HAP-1 (cell line): ENCODE measurements around the gene RGS8.

ENCODE experiments used
- DNase-seq, 2 experiments: peaks; one replicate each; pipeline ENCODE4 v3.0.0-alpha.2; 2016 to 2020; ENCODE audit warnings: low spot score in 2 of 2
- H3K27me3 ChIP-seq: fragments of 250-450 bp; sonication (Bioruptor Pico); 2 replicates; pipeline ENCODE4 v1.5.1; 2020; ENCODE audit warnings: low read depth, mild to moderate bottlenecking, moderate library complexity
- H3K36me3 ChIP-seq: fragments of 250-450 bp; sonication (Bioruptor Pico); replicated peaks from 2 replicates; pipeline ENCODE4 v1.5.1; 2020; ENCODE audit warnings: mild to moderate bottlenecking
- H3K4me1 ChIP-seq: fragments of 250-450 bp; sonication (Bioruptor Pico); 2 replicates; pipeline ENCODE4 v1.5.1; 2020; ENCODE audit warnings: mild to moderate bottlenecking
- H3K4me3 ChIP-seq: fragments of 250-450 bp; sonication (Bioruptor Pico); 2 replicates; pipeline ENCODE4 v1.5.1; 2020; ENCODE audit warnings: mild to moderate bottlenecking, moderate library complexity
- H3K9me3 ChIP-seq: fragments of 250-450 bp; sonication (Bioruptor Pico); 2 replicates; pipeline ENCODE4 v1.5.1; 2020; ENCODE audit warnings: mild to moderate bottlenecking, moderate library complexity
- in situ Hi-C: fragments of 300-500 bp; cut with MboI; formaldehyde crosslinking; loops from 3 replicates; pipeline ENCODE4 v1.14.3; 2020; ENCODE audit warnings: low sequenced_read_pairs, inconsistent platforms, mixed read lengths

The RGS8 gene

GRCh38 chr1:182684116-182684828, at the start of gene RGS8:
TSS of gene RGS8 (minus strand) at chr1:182684587. CDS start at chr1:182669649, 14,938 bp downstream.
- H3K27me3 ChIP-seq, result peaks cover 3% of the 10 kb centered on the region
- no peaks in the 10 kb centered on the region for H3K36me3 ChIP-seq
- no peaks in the 10 kb centered on the region for H3K9me3 ChIP-seq
- DNase-seq, result no peak
- in situ Hi-C loops, result no loop called here
- no peaks in the 10 kb centered on the region for H3K4me1 ChIP-seq
- no peak within 1 kb of the TSS for H3K4me3 ChIP-seq

- no peak for DNase-seq
- in situ Hi-C loops, result no loop called here
- Histone ChIP-seq H3K27me3 (peaks cover 5% of the 10 kb centered on the region; the same call in 1 of the 2 replicates), H3K4me1 (no peaks in the 10 kb centered on the region), H3K36me3 (no peaks in the 10 kb centered on the region), H3K4me3 (no peak overlapping the region), H3K9me3 (no peaks in the 10 kb centered on the region)
These were observed 47.6 kb upstream of the RGS8 start for GRCh38 chr1:182731852-182732575.

GRCh38 chr1:182726912-182727311, 42.5 kb upstream of the RGS8 start:
- in situ Hi-C loops, result no loop called here
- Histone ChIP-seq H3K4me1 (no peaks in the 10 kb centered on the region), H3K36me3 (no peaks in the 10 kb centered on the region), H3K27me3 (peaks cover 5% of the 10 kb centered on the region; the same call in 1 of the 2 replicates), H3K4me3 (no peak overlapping the region), H3K9me3 (no peaks in the 10 kb centered on the region)
- DNase-seq, result no peak

- Histone ChIP-seq H3K36me3 (no peaks in the 10 kb centered on the region), H3K4me3 (no peak overlapping the region), H3K4me1 (no peaks in the 10 kb centered on the region), H3K27me3 (peaks cover 5% of the 10 kb centered on the region; the same call in 1 of the 2 replicates), H3K9me3 (no peaks in the 10 kb centered on the region)
- no peak for DNase-seq
- in situ Hi-C loops, result no loop called here
These were observed 41.2 kb upstream of the RGS8 start for GRCh38 chr1:182725259-182726255.

GRCh38 chr1:182724215-182724614, 39.8 kb upstream of the RGS8 start:
- Histone ChIP-seq H3K4me3 (no peak overlapping the region), H3K27me3 (no peaks in the 10 kb centered on the region), H3K36me3 (no peaks in the 10 kb centered on the region), H3K9me3 (no peaks in the 10 kb centered on the region), H3K4me1 (no peaks in the 10 kb centered on the region)
- no peak for DNase-seq
- in situ Hi-C loops, result no loop called here

GRCh38 chr1:182723200-182723599, 38.8 kb upstream of the RGS8 start:
- Histone ChIP-seq H3K36me3 (no peaks in the 10 kb centered on the region), H3K27me3 (no peaks in the 10 kb centered on the region), H3K4me1 (no peaks in the 10 kb centered on the region), H3K9me3 (no peaks in the 10 kb centered on the region), H3K4me3 (no peak overlapping the region)
- in situ Hi-C loops, result no loop called here
- DNase-seq, result no peak

- no peak overlapping the region for H3K4me3 ChIP-seq
- no peaks in the 10 kb centered on the region for H3K27me3 ChIP-seq
- no peaks in the 10 kb centered on the region for H3K4me1 ChIP-seq
- DNase-seq, result no peak
- no peaks in the 10 kb centered on the region for H3K36me3 ChIP-seq
- no peaks in the 10 kb centered on the region for H3K9me3 ChIP-seq
- in situ Hi-C loops, result no loop called here
These were observed 37.1 kb upstream of the RGS8 start for GRCh38 chr1:182721525-182721924.

- H3K36me3 ChIP-seq, result no peaks in the 10 kb centered on the region
- H3K27me3 ChIP-seq, result no peaks in the 10 kb centered on the region
- DNase-seq, result no peak
- H3K9me3 ChIP-seq, result no peaks in the 10 kb centered on the region
- no peak overlapping the region for H3K4me3 ChIP-seq
- no peaks in the 10 kb centered on the region for H3K4me1 ChIP-seq
- in situ Hi-C loops, result no loop called here
These were observed 36.1 kb upstream of the RGS8 start for GRCh38 chr1:182720463-182720862.

GRCh38 chr1:182719553-182719952, 35.2 kb upstream of the RGS8 start:
- H3K27me3 ChIP-seq, result no peaks in the 10 kb centered on the region
- H3K4me1 ChIP-seq, result no peaks in the 10 kb centered on the region
- H3K4me3 ChIP-seq, result no peak overlapping the region
- no peaks in the 10 kb centered on the region for H3K36me3 ChIP-seq
- in situ Hi-C loops, result no loop called here
- no peak for DNase-seq
- H3K9me3 ChIP-seq, result no peaks in the 10 kb centered on the region

- Histone ChIP-seq H3K4me3 (no peak overlapping the region), H3K36me3 (no peaks in the 10 kb centered on the region), H3K4me1 (no peaks in the 10 kb centered on the region), H3K27me3 (no peaks in the 10 kb centered on the region), H3K9me3 (no peaks in the 10 kb centered on the region)
- DNase-seq, result no peak
- in situ Hi-C loops, result no loop called here
These were observed 33.9 kb upstream of the RGS8 start for GRCh38 chr1:182718311-182718710.

- in situ Hi-C loops, result no loop called here
These were observed 32.6 kb upstream of the RGS8 start for GRCh38 chr1:182716740-182717720.

GRCh38 chr1:182715531-182715930, 31.1 kb upstream of the RGS8 start:
- Histone ChIP-seq H3K27me3 (peaks cover 6% of the 10 kb centered on the region; the same call in 1 of the 2 replicates), H3K4me3 (no peak overlapping the region), H3K4me1 (no peaks in the 10 kb centered on the region), H3K36me3 (no peaks in the 10 kb centered on the region), H3K9me3 (no peaks in the 10 kb centered on the region)
- in situ Hi-C loops, result no loop called here
- DNase-seq, result no peak

More at GRCh38 chr1:182716740-182717720, 32.6 kb upstream of the RGS8 start:
- Histone ChIP-seq H3K36me3 (no peaks in the 10 kb centered on the region), H3K9me3 (no peaks in the 10 kb centered on the region), H3K27me3 (peaks cover 5% of the 10 kb centered on the region; the same call in 1 of the 2 replicates), H3K4me3 (no peak overlapping the region), H3K4me1 (no peaks in the 10 kb centered on the region)
- DNase-seq, result no peak
